ENCODE results near the gene SEPTIN10.

DNA sequence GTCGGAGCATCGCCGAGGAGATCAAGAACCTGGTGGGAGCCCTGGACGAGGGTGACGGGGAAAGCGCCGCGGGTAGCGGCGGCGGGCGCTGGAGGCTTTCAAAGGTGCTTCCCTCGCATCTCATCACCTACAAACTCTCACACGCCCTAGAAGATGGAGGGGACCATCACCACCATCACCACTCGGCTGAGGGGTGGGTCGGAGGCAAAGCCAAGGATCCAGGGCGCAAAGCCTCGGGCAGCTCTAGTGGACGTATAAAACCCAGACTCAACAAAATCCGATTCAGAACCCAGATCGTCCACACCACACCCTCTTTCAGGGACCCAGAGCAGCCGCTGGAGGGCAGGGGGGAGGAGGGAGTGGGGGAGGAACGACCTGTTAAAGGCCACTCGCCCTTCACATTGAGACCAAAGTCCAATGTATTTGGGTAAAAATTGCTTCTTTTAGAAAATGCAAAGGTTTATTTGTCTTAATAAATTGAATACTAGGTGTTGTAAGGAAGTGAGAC lies 1.9 kb upstream of the SEPTIN10 start:
- no peak for TF ChIP-seq CTCF (IDR thresholded peaks at IDR 0.05)
- TF ChIP-seq EP300 (IDR thresholded peaks at IDR 0.05) = no peak

All from ovary (tissue), 3 donors.